Heart left ventricle (tissue), 13 donors: ENCODE measurements around the gene CCK.

Source experiments
- POLR2A ChIP-seq, 2 donors: fragments of 450-650 bp; IDR thresholded peaks; one replicate each; pipeline ENCODE4 v1.6.1; 2017; ENCODE audit warnings: antibody characterized with exemption in 2 of 2, mild to moderate bottlenecking in 2 of 2, moderate library complexity in 2 of 2
- TF ChIP-seq, protein P1 (sequence below), 12 donors: fragments of 200-600 bp; sonication (generic) in 4 of 12; IDR thresholded peaks; one replicate each; pipeline versions ENCODE4 v1.5.0 to v1.8.0; 2018 to 2022; ENCODE audit warnings: antibody characterized with exemption in 12 of 12, mild to moderate bottlenecking in 5 of 12
- donor health status: ischemic (EF 13 %, LVEDD 7.1; RV severe dilation, severe dysfunction).
- donor health status: DM: no; HTN: yes; CAD: no.
- donor health status: DM: no; HTN: no; CAD: no.
- donor health status: ischemic (EF 25% LVEDD 6.9; RV normal size, moderate dysfunction).
- donor health status: ischemic (EF 25% LVEDD 5.7; RV mildly dilated, moderate dysfunction).
- donor health status: ischemic (EF 35%, LVEDD 5.7; RV mildly dilated, moderate dysfunction).
- donor health status: nonischemic (EF 11% LVEDD 7.7; RV severe dilation, severe dysfunction).
- donor health status: DM: yes; HTN: yes; CAD: no.
- donor health status: PGD.
- donor health status: ischemic (EF 29% LVEDD 5.4; RV normal size, mild dysfunction).
- donor health status: nonischemic (EF 23%, LVEDD 6.1; RV moderate dilation, normal function).

- TF ChIP-seq POLR2A (IDR thresholded peaks at IDR 0.05): no peak
- TF ChIP-seq, protein P1, sequence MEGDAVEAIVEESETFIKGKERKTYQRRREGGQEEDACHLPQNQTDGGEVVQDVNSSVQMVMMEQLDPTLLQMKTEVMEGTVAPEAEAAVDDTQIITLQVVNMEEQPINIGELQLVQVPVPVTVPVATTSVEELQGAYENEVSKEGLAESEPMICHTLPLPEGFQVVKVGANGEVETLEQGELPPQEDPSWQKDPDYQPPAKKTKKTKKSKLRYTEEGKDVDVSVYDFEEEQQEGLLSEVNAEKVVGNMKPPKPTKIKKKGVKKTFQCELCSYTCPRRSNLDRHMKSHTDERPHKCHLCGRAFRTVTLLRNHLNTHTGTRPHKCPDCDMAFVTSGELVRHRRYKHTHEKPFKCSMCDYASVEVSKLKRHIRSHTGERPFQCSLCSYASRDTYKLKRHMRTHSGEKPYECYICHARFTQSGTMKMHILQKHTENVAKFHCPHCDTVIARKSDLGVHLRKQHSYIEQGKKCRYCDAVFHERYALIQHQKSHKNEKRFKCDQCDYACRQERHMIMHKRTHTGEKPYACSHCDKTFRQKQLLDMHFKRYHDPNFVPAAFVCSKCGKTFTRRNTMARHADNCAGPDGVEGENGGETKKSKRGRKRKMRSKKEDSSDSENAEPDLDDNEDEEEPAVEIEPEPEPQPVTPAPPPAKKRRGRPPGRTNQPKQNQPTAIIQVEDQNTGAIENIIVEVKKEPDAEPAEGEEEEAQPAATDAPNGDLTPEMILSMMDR (IDR thresholded peaks at IDR 0.05): no peak
Measured at GRCh38 chr3:42214565-42215283, 51.3 kb downstream of the CCK start.
